DMS114 treated with DMSO at 0.1 percent for 48 hours (cell line): ENCODE measurements around the gene DYDC2.
"Not testable (repeated sequence)": the region's sequence is repeated elsewhere in the genome, so short reads cannot be mapped to it uniquely, and the experiment has no call there.

Source experiments
- DNase-seq: peaks from one replicate; lab custom pipeline; 2025; ENCODE audit not compliant: unreplicated experiment; lab: John Stamatoyannopoulos, UW

The DYDC2 gene

DNA sequence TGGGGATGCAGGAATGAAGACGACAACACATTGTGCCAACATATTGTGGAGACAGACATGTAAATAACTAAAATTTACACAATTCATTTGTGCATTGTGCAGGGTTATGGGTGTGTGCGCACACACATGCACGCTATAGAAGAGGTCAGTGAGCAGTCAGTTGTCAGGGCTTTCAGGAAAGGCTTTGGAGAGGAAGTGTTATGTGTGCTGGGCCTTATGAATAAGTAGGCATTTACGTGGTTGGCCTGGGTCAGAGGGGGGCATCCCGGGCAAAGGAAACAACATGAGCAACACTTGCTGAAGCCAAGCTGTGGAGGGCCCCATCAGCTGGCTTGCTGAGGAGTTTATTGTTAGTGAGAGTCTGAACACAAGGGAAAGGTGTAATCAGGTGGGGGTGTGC lies 55.9 kb downstream of the DYDC2 start:
- DNase-seq: no peak

DNA sequence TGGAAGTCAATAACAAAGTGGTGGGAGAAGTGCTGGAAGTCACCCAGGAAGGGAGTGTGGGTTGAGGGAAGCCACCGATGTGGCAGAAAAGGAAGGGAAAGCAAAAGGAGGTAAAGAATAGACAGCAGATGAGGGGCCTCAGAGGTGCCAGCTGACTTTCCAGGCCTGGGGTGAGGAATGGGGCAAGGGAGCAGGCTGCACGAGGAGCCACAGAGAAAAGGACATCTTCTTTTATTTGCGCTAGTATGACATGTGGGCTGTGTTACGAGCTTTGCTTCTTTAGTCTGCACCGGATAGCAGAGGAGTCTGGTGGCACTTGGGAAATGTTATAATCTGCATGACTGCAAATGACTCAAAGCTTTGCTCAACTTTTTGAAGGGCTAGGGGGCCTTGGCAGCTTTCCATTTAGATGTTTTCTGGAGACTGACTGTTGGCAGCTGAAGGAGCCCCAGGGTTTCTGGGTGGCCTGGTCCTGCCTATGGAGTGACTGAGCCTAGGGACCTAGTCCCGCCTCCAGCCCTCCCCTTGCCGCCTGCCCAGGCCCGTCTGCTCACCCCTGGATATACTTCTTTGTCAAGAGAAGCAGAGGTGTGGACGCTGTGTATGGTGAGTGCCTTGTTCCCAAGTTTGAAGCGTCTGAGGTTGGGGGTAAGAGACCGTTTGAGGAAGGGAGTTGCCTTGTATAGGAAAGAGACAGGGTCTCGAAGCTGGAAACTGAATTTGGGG lies 56.9 kb downstream of the DYDC2 start:
- no peak for DNase-seq

DNA sequence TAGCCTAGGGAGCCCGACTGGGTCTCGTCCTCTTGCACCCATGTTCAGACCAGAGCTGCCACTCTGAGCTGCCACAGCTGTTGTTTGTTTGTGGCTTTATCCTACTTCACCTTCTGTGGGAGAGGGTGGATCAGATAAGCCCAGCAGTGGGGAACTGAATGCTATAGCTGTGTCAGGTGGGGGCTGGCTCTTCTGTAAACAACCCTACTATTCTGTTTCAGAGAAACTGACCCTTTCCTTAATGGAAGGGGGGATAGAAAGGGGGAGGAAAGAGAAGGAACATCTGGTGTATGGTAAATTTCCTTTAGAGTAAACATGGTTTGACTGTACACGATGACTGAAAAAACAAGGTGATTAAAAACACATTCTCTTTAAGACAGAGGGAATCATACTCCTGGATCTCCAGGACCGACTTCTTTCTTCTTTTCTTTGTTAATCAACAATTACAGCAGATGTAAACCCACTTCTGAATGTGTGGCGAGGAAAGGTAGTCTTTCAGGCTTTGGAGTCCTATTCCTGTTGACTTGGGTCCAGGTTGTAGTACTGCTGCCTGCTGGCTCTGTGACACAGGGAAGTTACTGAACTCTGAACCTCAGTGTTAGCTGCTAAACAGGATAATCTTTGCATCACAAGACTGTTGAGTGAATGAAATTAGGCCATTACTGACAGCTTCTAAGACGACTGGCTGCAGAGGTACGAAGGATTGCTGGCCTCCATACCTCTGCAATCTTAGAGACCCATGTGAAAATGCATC lies 57.7 kb downstream of the DYDC2 start:
- no peak for DNase-seq

DNA sequence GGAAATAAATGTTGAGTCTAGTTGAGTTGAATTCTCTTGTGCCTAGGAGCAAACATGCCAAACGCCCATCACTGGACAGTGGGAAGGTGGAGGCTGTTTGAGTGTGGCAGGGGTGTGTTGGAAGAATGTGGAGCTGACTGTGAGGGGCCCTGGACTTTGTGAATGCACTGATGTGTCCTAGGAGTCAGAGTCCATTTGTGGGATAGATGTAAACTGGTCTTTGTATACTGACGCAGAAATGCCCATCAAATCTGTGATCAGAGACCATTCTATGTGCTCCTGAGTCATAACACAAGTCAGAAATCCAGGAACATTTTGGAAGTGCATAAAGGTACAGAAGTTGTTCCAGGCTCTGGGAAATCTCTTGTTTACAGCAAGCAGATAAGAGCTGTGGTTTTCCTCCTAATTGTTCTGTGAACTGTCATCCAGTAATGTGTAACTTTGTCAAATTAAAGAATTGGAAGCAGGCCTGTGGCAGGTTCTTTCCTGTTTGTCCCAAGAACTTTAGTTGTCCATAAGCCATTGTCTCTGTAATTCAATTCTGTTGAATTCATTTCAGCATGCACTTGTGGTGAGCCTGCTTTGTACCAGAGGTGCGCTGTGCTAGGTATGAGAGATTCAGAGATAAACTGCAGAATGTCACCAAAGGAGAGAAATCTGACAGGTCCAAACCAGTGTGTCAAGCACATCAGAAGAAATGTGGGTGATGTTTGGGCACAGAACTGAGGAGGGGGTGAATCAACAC lies 59.3 kb downstream of the DYDC2 start:
- DNase-seq: no peak

DNA sequence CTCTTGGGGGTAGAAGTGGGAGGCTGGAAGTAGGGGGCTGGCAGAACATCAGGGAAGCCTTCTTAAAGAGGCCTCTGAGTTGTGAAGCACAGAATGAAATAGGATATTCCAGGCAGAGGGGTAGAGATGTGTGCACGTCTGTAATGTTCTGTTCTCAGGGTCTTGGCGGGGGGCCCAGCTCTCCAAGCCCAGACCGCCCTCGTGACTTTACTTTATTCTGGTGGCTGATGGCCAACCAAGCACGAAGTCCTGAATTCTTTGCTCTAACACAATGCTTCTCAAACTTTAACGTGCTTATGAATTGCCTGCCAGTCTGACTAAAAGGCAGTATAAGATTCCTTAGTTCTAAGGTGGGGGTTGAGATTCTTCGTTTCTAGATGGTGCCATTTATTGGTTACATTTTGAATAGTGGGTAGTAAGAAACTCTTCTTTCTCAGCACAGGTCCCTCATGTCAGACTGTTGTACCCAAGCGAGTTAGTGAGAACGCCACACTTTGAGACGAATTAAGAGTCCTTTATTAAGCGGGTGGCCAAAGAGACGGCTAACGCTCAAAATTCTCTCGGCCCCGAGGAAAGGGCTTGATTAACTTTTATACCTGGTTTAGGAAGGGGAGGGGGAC lies 60.0 kb downstream of the DYDC2 start:
- no peak for DNase-seq

DNA sequence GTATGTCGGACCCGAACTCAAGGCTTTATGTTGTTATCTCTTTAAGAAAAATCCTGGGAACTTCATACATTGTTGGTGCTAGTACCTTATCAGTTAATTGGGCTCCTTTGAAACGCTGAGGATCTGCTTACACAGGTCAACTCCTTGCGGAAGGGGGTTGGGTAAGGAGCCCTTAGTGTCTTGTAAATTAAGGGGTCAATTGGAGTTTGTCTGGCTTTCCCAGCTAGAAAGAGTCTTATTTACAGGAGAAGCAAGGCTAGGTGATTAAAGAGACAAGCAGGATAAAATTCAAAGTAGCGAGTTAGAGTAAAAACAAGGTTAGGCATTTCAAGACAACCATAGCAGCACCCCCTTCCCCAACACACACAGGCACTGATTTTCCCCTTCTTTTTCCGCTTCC lies 60.7 kb downstream of the DYDC2 start:
- not testable (repeated sequence) for DNase-seq
